K562 treated with DMSO at 1 percent for 48 hours (cell line): ENCODE measurements around the gene PLAGL2. TPM values are rescaled to one million over a fixed set of nuclear protein-coding genes. Genes with fewer than 3 reads are reported as not detected.

ENCODE experiments used
- total RNA-seq: library from RNA; unstranded; fragments of 300-600 nt; gene quantifications from 2 replicates; pipeline ENCODE4 v1.2.3, GENCODE V29; 2022; ENCODE audit warnings: low replicate concordance; ENCODE audit errors: extremely low read depth

The PLAGL2 gene, protein sequence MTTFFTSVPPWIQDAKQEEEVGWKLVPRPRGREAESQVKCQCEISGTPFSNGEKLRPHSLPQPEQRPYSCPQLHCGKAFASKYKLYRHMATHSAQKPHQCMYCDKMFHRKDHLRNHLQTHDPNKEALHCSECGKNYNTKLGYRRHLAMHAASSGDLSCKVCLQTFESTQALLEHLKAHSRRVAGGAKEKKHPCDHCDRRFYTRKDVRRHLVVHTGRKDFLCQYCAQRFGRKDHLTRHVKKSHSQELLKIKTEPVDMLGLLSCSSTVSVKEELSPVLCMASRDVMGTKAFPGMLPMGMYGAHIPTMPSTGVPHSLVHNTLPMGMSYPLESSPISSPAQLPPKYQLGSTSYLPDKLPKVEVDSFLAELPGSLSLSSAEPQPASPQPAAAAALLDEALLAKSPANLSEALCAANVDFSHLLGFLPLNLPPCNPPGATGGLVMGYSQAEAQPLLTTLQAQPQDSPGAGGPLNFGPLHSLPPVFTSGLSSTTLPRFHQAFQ
- not detected in 2 replicates for total RNA-seq

DNA sequence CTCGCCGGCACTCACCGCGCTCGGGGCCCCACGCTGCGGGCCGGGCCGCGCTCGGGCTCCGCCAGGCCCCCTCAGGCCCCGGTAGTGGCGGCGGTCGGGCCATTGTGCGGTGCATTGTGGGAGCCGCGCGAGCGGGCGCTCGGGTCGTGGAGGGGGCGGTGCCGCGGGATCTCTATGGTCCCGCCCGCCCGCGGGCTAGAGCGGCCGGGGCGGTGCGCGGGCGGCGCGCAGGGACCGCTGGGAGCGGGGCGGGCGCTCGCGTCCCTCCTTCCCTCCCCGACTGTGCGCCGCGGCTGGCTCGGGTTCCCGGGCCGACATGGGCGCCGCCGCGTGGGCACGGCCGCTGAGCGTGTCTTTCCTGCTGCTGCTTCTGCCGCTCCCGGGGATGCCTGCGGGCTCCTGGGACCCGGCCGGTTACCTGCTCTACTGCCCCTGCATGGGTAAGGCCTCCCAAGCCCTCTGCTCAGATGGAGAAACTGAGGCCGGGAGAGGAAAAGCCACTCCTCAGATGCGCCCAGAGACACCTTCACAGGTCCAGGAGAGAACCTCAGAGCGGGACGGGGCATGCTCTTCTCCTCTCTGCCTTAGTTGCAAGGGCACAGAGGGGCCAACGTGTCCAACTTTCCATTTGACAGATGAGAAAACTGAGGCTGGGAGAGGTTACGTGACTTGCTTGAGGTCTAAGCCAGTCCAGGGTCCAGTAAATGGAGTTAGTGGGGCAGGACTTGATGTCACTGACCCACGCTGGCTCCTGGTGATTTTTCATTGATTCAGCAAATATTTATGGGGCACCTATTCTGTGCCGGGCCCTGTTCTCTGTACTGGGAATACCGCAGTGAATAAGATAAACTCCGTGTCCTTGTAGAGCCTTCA, at the start of gene PLAGL2, which contains the start of gene POFUT1:
PLAGL2 (minus strand) TSS at position 118 of the 873 bp plus-strand sequence. CDS start 5,565 bp downstream, outside the sequence.
POFUT1 (plus strand) TSS at position 255 of the 873 bp plus-strand sequence; CDS start at position 317, 62 bp downstream.

Other genes starting within 250 kb of the PLAGL2 start
- not detected in 2 replicates for gene XKR7, start 239.6 kb downstream of the PLAGL2 start, total RNA-seq
- gene CCM2L, start 197.3 kb downstream of the PLAGL2 start, total RNA-seq, result not detected in 2 replicates
- gene HCK, start 155.5 kb downstream of the PLAGL2 start, total RNA-seq, result not detected in 2 replicates
- not detected in 2 replicates for gene TM9SF4, start 98.0 kb downstream of the PLAGL2 start, total RNA-seq
- gene POFUT1, start 137 bp upstream of the PLAGL2 start, total RNA-seq, result not detected in 2 replicates
- not detected in 2 replicates for gene KIF3B, start 69.9 kb upstream of the PLAGL2 start, total RNA-seq
- gene ASXL1, start 150.6 kb upstream of the PLAGL2 start, total RNA-seq, result not detected in 2 replicates